Immature natural killer cell (primary cell): Measurements from ENCODE around the gene MELTF. TPM values are rescaled to one million over a fixed set of nuclear protein-coding genes. Genes with fewer than 3 reads are reported as not detected.

Experiments
- DNase-seq, 3 donors: peaks; one replicate each; pipeline ENCODE4 v3.0.0; 2022; ENCODE audit warnings: mixed read lengths in 1 of 3
- H3K27ac Mint-ChIP-seq, 6 donors: one replicate each; pipeline ENCODE4 v1.8.0; 2020; ENCODE audit warnings: mixed read lengths in 6 of 6, mild to moderate bottlenecking in 5 of 6, inconsistent platforms in 4 of 6, moderate library complexity in 3 of 6
- H3K27me3 Mint-ChIP-seq, 3 donors: one replicate each; pipeline ENCODE4 v1.8.0; 2020 to 2021; ENCODE audit warnings: low read depth in 3 of 3, mild to moderate bottlenecking in 3 of 3, mixed read lengths in 3 of 3, moderate library complexity in 3 of 3, inconsistent platforms in 1 of 3
- H3K36me3 Mint-ChIP-seq, 3 donors: one replicate each; pipeline ENCODE4 v1.8.0; 2020; ENCODE audit warnings: mixed read lengths in 3 of 3, inconsistent platforms in 2 of 3, mild to moderate bottlenecking in 2 of 3
- H3K4me1 Mint-ChIP-seq, 2 donors: one replicate each; pipeline ENCODE4 v1.8.0; 2020; ENCODE audit warnings: inconsistent platforms in 2 of 2, mild to moderate bottlenecking in 2 of 2, mixed read lengths in 2 of 2, moderate library complexity in 1 of 2
- H3K4me3 Mint-ChIP-seq, 5 donors: one replicate each; pipeline ENCODE4 v1.8.0; 2020; ENCODE audit warnings: mild to moderate bottlenecking in 5 of 5, mixed read lengths in 5 of 5, inconsistent platforms in 3 of 5, moderate library complexity in 3 of 5
- H3K9me3 Mint-ChIP-seq, 6 donors: one replicate each; pipeline ENCODE4 v1.8.0; 2020; ENCODE audit warnings: mild to moderate bottlenecking in 6 of 6, mixed read lengths in 6 of 6, inconsistent platforms in 4 of 6, moderate library complexity in 3 of 6
- polyA plus RNA-seq, 3 donors: library from polyadenylated mRNA; unstranded; fragments of 300-500 nt; fragmentation: Illumina TruSeq; gene quantifications; one replicate each; pipeline ENCODE4 v1.2.3, GENCODE V29; 2021

Gene MELTF
- polyA plus RNA-seq, 3 donors from 2014 or later = 1.1 to 1.3 TPM; not detected in 1

GRCh38 chr3:197023241-197023997 is 6.2 kb downstream of the MELTF start:
- peak overlapping the region; percentile 78 to 87 (median 83) for H3K4me3 Mint-ChIP-seq
- H3K27me3 Mint-ChIP-seq = peaks cover 2 to 5% (median 4%) of the 10 kb centered on the region in 3 donors
- peak overlapping the region in 5 of 6 donors; percentile 55 to 85 (median 70) for H3K27ac Mint-ChIP-seq
- no peaks in the 10 kb centered on the region for H3K9me3 Mint-ChIP-seq
- H3K36me3 Mint-ChIP-seq = no peaks in the 10 kb centered on the region
- H3K4me1 Mint-ChIP-seq = peaks cover 19 to 23% of the 10 kb centered on the region in 2 donors
- peak; percentile 22 to 33 (median 25) for DNase-seq

- H3K4me3 Mint-ChIP-seq = peak overlapping the region; percentile 78 to 87 (median 83)
- peaks cover 18 to 23% of the 10 kb centered on the region in 2 donors for H3K4me1 Mint-ChIP-seq
- no peaks in the 10 kb centered on the region for H3K36me3 Mint-ChIP-seq
- no peaks in the 10 kb centered on the region for H3K9me3 Mint-ChIP-seq
- peaks cover 2 to 5% (median 4%) of the 10 kb centered on the region in 3 donors for H3K27me3 Mint-ChIP-seq
- DNase-seq = no peak
- H3K27ac Mint-ChIP-seq = peak overlapping the region in 3 of 6 donors; percentile 56 to 85 (median 70)
These were observed 7.0 kb downstream of the MELTF start for GRCh38 chr3:197022405-197023231.

GRCh38 chr3:197021729-197022404 is 7.8 kb downstream of the MELTF start:
- Mint-ChIP-seq H3K4me1 (peaks cover 18 to 23% of the 10 kb centered on the region in 2 donors), H3K36me3 (no peaks in the 10 kb centered on the region), H3K27ac (no peak overlapping the region), H3K9me3 (no peaks in the 10 kb centered on the region), H3K4me3 (no peak overlapping the region), H3K27me3 (peaks cover 2 to 5% (median 4%) of the 10 kb centered on the region in 3 donors)
- DNase-seq = no peak

GRCh38 chr3:197021231-197021630 is 8.4 kb downstream of the MELTF start:
- no peak for DNase-seq
- Mint-ChIP-seq H3K4me1 (peaks cover 18 to 23% of the 10 kb centered on the region in 2 donors), H3K4me3 (no peak overlapping the region), H3K27ac (no peak overlapping the region), H3K36me3 (no peaks in the 10 kb centered on the region), H3K27me3 (peaks cover 0 to 5% (median 4%) of the 10 kb centered on the region in 3 donors), H3K9me3 (no peaks in the 10 kb centered on the region)

GRCh38 chr3:197019535-197019934 is 10.1 kb downstream of the MELTF start:
- DNase-seq = no peak
- Mint-ChIP-seq H3K4me3 (no peak overlapping the region), H3K27me3 (peaks cover under 1 to 4% (median 1%) of the 10 kb centered on the region in 3 donors), H3K27ac (no peak overlapping the region), H3K36me3 (no peaks in the 10 kb centered on the region), H3K9me3 (no peaks in the 10 kb centered on the region), H3K4me1 (peaks cover 15 to 18% of the 10 kb centered on the region in 2 donors)

- peaks cover 11 to 14% of the 10 kb centered on the region in 2 donors for H3K4me1 Mint-ChIP-seq
- DNase-seq = no peak
- no peak overlapping the region for H3K27ac Mint-ChIP-seq
- H3K9me3 Mint-ChIP-seq = no peaks in the 10 kb centered on the region
- no peak overlapping the region for H3K4me3 Mint-ChIP-seq
- H3K27me3 Mint-ChIP-seq = peaks cover 0 to 4% (median 1%) of the 10 kb centered on the region in 3 donors
- no peaks in the 10 kb centered on the region for H3K36me3 Mint-ChIP-seq
These were observed 10.6 kb downstream of the MELTF start for GRCh38 chr3:197019021-197019420.

GRCh38 chr3:197017003-197017402 is 12.6 kb downstream of the MELTF start:
- DNase-seq = no peak
- no peak overlapping the region for H3K4me3 Mint-ChIP-seq
- H3K4me1 Mint-ChIP-seq = no peaks in the 10 kb centered on the region
- H3K9me3 Mint-ChIP-seq = no peaks in the 10 kb centered on the region
- no peak overlapping the region for H3K27ac Mint-ChIP-seq
- peaks cover 0 to 2% (median 2%) of the 10 kb centered on the region in 3 donors for H3K27me3 Mint-ChIP-seq
- H3K36me3 Mint-ChIP-seq = no peaks in the 10 kb centered on the region

- Mint-ChIP-seq H3K4me1 (no peaks in the 10 kb centered on the region), H3K27me3 (peaks cover 0 to 2% (median 0%) of the 10 kb centered on the region in 3 donors), H3K27ac (no peak overlapping the region), H3K9me3 (no peaks in the 10 kb centered on the region), H3K36me3 (no peaks in the 10 kb centered on the region), H3K4me3 (no peak overlapping the region)
- no peak for DNase-seq
These were observed 13.6 kb downstream of the MELTF start for GRCh38 chr3:197015790-197016736.

GRCh38 chr3:197014942-197015575 is 14.6 kb downstream of the MELTF start:
- Mint-ChIP-seq H3K36me3 (no peaks in the 10 kb centered on the region), H3K9me3 (no peaks in the 10 kb centered on the region), H3K4me1 (no peaks in the 10 kb centered on the region), H3K27me3 (peaks cover 0 to 2% (median 0%) of the 10 kb centered on the region in 3 donors), H3K4me3 (no peak overlapping the region), H3K27ac (no peak overlapping the region)
- no peak for DNase-seq

- Mint-ChIP-seq H3K36me3 (no peaks in the 10 kb centered on the region), H3K27me3 (peaks cover 0 to 2% (median 0%) of the 10 kb centered on the region in 3 donors), H3K27ac (no peak overlapping the region), H3K9me3 (no peaks in the 10 kb centered on the region), H3K4me1 (no peaks in the 10 kb centered on the region), H3K4me3 (no peak overlapping the region)
- DNase-seq = no peak
These were observed 15.6 kb downstream of the MELTF start for GRCh38 chr3:197014024-197014423.

GRCh38 chr3:197012540-197012883 is 17.1 kb downstream of the MELTF start:
- H3K27ac Mint-ChIP-seq = no peak overlapping the region
- H3K9me3 Mint-ChIP-seq = no peaks in the 10 kb centered on the region
- no peaks in the 10 kb centered on the region for H3K4me1 Mint-ChIP-seq

GRCh38 chr3:197011780-197012539 is 17.7 kb downstream of the MELTF start:
- Mint-ChIP-seq H3K27me3 (peaks cover 0 to 2% (median 0%) of the 10 kb centered on the region in 3 donors), H3K9me3 (no peaks in the 10 kb centered on the region), H3K27ac (no peak overlapping the region), H3K4me3 (no peak overlapping the region), H3K4me1 (no peaks in the 10 kb centered on the region), H3K36me3 (no peaks in the 10 kb centered on the region)
- DNase-seq = no peak

More at GRCh38 chr3:197012540-197012883, 17.1 kb downstream of the MELTF start:
- no peak overlapping the region for H3K4me3 Mint-ChIP-seq
- H3K27me3 Mint-ChIP-seq = peaks cover 0 to 2% (median 0%) of the 10 kb centered on the region in 3 donors
- DNase-seq = no peak
- H3K36me3 Mint-ChIP-seq = no peaks in the 10 kb centered on the region
